ENCODE results near the gene CHI3L2.

DNA sequence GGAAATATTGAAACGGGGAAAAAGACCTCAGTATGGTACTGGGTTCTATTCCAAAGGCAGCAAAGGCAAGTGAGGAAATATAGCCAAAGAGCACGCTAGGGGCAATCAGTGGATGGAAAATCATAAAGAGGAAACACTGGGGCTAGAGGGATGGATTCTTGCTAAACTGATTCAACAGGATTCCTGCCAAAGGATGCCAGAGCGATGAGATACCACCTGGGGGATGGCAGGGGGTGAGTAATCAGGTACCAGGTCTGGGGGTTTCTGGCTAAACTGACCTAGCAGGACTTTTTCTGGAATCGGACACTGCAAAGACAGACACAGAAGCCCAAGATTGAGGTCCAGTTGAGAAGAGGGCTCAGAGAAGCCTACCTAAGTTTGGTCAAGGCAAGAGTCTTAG, 6.7 kb downstream of the CHI3L2 start:
- TF ChIP-seq CTCF (IDR thresholded peaks at IDR 0.05; ENCODE audit: poor library complexity, severe bottlenecking) (no peak), MXI1 (conservative IDR thresholded peaks at IDR 0.05; ENCODE audit: poor library complexity, severe bottlenecking) (no peak), EZH2 (IDR thresholded peaks at IDR 0.05; ENCODE audit: borderline replicate concordance, insufficient read depth, low read length, poor library complexity, severe bottlenecking) (no peak), POLR2AphosphoS5 (IDR thresholded peaks at IDR 0.05) (no peak)
